ENCODE results near the gene PSMD11.

GRCh38 chr17:32520737-32521404 is 76.6 kb downstream of the PSMD11 start:
- TF ChIP-seq CTCF (IDR thresholded peaks at IDR 0.05) (no peak), POLR2AphosphoS5 (IDR thresholded peaks at IDR 0.05; ENCODE audit: low read depth, low read length) (no peak)

All from Panc1 (cell line).